ENCODE results near the gene USP21. TPM values are rescaled to one million over a fixed set of nuclear protein-coding genes. Genes with fewer than 3 reads are reported as not detected.
A peak's percentile ranks its signal among the peaks of the same experiment; 100 is the strongest.

Gene USP21
- total RNA-seq, 4 donors from 2014 or later, result 18.7 to 37.0 (median 28.8) TPM

DNA sequence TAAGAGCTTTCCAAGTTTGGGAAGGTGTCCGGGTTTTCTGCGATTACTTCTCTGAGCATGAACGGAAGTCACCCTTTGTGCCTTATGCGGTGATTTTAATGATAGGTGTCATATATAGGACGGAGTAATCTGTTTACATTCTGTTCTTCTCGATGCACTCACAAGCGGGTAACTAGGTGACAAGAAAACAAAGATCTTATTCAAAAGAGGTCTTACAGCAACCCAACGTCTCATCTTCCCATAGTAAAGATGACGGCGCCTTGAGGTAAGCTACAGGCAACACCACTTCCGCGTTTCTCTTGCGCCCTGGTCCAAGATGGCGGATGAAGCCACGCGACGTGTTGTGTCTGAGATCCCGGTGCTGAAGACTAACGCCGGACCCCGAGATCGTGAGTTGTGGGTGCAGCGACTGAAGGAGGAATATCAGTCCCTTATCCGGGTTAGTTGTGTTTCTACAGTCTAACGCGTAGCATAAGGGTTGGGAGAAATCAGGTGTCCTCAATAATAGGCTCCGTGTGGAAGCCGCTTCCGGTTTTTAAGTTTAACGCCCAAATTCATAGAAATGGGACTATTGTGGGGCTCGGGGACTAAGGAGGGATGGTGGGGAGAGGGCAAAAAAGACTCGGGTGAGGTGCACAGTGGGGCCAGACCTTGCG is 5.5 kb upstream of the USP21 start, which contains the start of gene UFC1:
Gene UFC1 (plus strand): TSS at position 297 of the 656 bp plus-strand sequence. CDS start 20 bp downstream, at position 317.
- Histone ChIP-seq H3K36me3 (no peaks in the 10 kb centered on the region), H3K9me3 (no peaks in the 10 kb centered on the region), H3K4me3 (peak within 1 kb of the TSS; percentile 67), H3K4me1 (peaks cover 22% of the 10 kb centered on the region), H3K27me3 (no peaks in the 10 kb centered on the region), H3K27ac (peak within 1 kb of the TSS; percentile 97)
- TF ChIP-seq POLR2AphosphoS5 (IDR thresholded peaks at IDR 0.05), result peak; percentile 57 to 81 (median 75)
- TF ChIP-seq POLR2A (IDR thresholded peaks at IDR 0.05), result peak in 1 of 2 donors; percentile 49
- TF ChIP-seq, protein P1, sequence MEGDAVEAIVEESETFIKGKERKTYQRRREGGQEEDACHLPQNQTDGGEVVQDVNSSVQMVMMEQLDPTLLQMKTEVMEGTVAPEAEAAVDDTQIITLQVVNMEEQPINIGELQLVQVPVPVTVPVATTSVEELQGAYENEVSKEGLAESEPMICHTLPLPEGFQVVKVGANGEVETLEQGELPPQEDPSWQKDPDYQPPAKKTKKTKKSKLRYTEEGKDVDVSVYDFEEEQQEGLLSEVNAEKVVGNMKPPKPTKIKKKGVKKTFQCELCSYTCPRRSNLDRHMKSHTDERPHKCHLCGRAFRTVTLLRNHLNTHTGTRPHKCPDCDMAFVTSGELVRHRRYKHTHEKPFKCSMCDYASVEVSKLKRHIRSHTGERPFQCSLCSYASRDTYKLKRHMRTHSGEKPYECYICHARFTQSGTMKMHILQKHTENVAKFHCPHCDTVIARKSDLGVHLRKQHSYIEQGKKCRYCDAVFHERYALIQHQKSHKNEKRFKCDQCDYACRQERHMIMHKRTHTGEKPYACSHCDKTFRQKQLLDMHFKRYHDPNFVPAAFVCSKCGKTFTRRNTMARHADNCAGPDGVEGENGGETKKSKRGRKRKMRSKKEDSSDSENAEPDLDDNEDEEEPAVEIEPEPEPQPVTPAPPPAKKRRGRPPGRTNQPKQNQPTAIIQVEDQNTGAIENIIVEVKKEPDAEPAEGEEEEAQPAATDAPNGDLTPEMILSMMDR (IDR thresholded peaks at IDR 0.05), result no peak
- TF ChIP-seq EP300 (IDR thresholded peaks at IDR 0.05), result no peak
- WGBS, result under 1% methylated on average over 33 of the region's 33 CpGs
- peak; percentile 88 to 93 for DNase-seq (ENCODE audit: low spot score in 2 of 2)

DNA sequence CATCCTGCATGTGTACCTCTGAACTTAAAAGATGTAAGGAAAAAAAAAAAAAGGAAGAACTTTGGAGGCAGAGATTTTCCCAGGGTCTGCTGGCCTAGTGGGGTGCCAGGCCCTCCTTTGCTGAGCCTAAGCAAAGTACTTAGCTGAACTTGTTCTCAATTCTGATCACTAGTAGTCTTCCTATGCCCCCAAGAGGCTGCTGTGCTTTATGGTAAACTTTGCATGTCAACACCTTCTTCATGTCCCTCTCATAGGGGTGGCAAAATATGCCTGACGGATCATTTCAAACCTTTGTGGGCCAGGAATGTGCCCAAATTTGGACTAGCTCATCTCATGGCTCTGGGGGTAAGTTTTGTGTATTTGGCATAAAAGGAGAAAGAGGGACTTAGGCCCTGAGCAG is 1.4 kb upstream of the USP21 start:
- H3K9me3 ChIP-seq, result no peaks in the 10 kb centered on the region
- 94% methylated on average over 1 of the region's 1 CpG for WGBS
- DNase-seq (ENCODE audit: low spot score in 2 of 2), result peak in 1 of 2 donors; percentile 2
- TF ChIP-seq, protein P1 (IDR thresholded peaks at IDR 0.05), result no peak
- no peak for TF ChIP-seq POLR2AphosphoS5 (IDR thresholded peaks at IDR 0.05)
- no peak for TF ChIP-seq EP300 (IDR thresholded peaks at IDR 0.05)
- TF ChIP-seq POLR2A (IDR thresholded peaks at IDR 0.05), result no peak
- peaks cover 43% of the 10 kb centered on the region for H3K4me1 ChIP-seq
- no peaks in the 10 kb centered on the region for H3K27me3 ChIP-seq
- no peak overlapping the region for H3K27ac ChIP-seq
- H3K36me3 ChIP-seq, result peaks cover 22% of the 10 kb centered on the region
- no peak overlapping the region for H3K4me3 ChIP-seq

DNA sequence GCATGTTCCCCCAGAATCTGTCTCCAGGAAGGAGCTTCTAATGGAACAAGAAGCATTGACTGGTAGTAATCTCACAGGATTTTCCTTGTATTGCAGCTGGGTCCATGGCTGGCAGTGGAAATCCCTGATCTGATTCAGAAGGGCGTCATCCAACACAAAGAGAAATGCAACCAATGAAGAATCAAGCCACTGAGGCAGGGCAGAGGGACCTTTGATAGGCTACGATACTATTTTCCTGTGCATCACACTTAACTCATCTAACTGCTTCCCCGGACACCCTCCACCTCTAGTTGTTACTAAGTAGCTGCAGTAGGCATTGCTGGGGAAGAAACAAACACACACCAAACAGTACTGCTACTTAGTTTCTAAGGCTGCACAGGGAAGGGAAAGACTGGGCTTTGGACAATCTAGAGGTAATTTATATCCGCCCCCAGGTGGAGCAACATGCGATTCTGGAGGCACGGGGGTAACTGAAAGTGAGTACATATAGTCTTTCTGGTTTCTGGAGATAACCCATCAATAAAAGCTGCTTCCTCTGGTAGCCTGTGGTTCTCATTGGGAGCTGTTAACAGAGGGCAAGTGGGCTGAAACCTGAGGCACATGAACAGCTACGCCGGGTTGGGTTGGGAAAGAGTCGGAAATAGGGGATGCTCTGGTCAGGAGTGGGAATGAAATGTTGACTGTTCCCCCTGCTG is 837 bp upstream of the USP21 start:
- H3K36me3 ChIP-seq, result peaks cover 28% of the 10 kb centered on the region
- H3K27me3 ChIP-seq, result no peaks in the 10 kb centered on the region
- DNase-seq (ENCODE audit: low spot score in 2 of 2), result peak in 1 of 2 donors; percentile 13
- TF ChIP-seq, protein P1 (IDR thresholded peaks at IDR 0.05), result no peak
- TF ChIP-seq POLR2AphosphoS5 (IDR thresholded peaks at IDR 0.05) (no peak), POLR2A (IDR thresholded peaks at IDR 0.05) (no peak), EP300 (IDR thresholded peaks at IDR 0.05) (no peak)
- peaks cover 38% of the 10 kb centered on the region for H3K4me1 ChIP-seq
- H3K4me3 ChIP-seq, result peak overlapping the region; percentile 78
- 62% methylated on average over 9 of the region's 9 CpGs for WGBS
- peak overlapping the region; percentile 81 for H3K27ac ChIP-seq
- H3K9me3 ChIP-seq, result no peaks in the 10 kb centered on the region

DNA sequence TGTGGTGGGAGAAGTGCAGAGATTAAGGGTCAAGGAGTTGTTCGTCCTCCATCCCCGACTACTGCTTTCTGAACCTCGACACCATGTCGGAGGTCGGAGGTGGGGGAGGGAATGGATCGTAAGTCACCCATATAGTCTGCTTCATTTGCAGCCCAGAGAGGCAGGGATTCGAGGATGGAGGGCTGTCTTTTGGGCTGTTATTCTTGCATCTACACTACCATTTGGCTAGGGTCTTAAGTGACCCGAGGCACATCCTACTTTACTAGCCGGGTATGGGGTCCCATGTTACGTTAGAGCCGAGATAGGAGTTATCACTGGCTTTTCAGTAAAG is 578 bp downstream of the USP21 start:
- H3K27ac ChIP-seq, result peak overlapping the region; percentile 81
- no peak for DNase-seq (ENCODE audit: low spot score in 2 of 2)
- TF ChIP-seq POLR2A (IDR thresholded peaks at IDR 0.05) (no peak), EP300 (IDR thresholded peaks at IDR 0.05) (no peak), POLR2AphosphoS5 (IDR thresholded peaks at IDR 0.05) (no peak)
- TF ChIP-seq, protein P1 (IDR thresholded peaks at IDR 0.05), result no peak
- WGBS, result 11% methylated on average over 7 of the region's 11 CpGs
- peaks cover 41% of the 10 kb centered on the region for H3K36me3 ChIP-seq
- H3K27me3 ChIP-seq, result no peaks in the 10 kb centered on the region
- peaks cover 32% of the 10 kb centered on the region for H3K4me1 ChIP-seq
- H3K9me3 ChIP-seq, result no peaks in the 10 kb centered on the region
- H3K4me3 ChIP-seq, result peak overlapping the region; percentile 78

DNA sequence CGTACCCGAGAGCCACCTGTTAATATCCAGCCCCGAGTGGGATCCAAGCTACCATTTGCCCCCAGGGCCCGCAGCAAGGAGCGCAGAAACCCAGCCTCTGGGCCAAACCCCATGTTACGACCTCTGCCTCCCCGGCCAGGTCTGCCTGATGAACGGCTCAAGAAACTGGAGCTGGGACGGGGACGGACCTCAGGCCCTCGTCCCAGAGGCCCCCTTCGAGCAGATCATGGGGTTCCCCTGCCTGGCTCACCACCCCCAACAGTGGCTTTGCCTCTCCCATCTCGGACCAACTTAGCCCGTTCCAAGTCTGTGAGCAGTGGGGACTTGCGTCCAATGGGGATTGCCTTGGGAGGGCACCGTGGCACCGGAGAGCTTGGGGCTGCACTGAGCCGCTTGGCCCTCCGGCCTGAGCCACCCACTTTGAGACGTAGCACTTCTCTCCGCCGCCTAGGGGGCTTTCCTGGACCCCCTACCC is 1.4 kb downstream of the USP21 start:
- WGBS, result 88% methylated on average over 16 of the region's 22 CpGs
- no peak for TF ChIP-seq POLR2A (IDR thresholded peaks at IDR 0.05)
- no peak for TF ChIP-seq POLR2AphosphoS5 (IDR thresholded peaks at IDR 0.05)
- TF ChIP-seq, protein P1 (IDR thresholded peaks at IDR 0.05), result no peak
- no peak for TF ChIP-seq EP300 (IDR thresholded peaks at IDR 0.05)
- Histone ChIP-seq H3K27me3 (no peaks in the 10 kb centered on the region), H3K4me3 (peak overlapping the region; percentile 78), H3K4me1 (peaks cover 36% of the 10 kb centered on the region), H3K36me3 (peaks cover 41% of the 10 kb centered on the region), H3K27ac (no peak overlapping the region), H3K9me3 (no peaks in the 10 kb centered on the region)
- peak in 1 of 2 donors; percentile 38 for DNase-seq (ENCODE audit: low spot score in 2 of 2)
